H1 (cell line): ENCODE measurements around the gene TMEM164. TPM values are rescaled to one million over a fixed set of nuclear protein-coding genes. Genes with fewer than 3 reads are reported as not detected.

ENCODE experiments used
- CTCF ChIA-PET: fragments of 300-600 bp; sonication (Branson Sonifier 250); formaldehyde crosslinking; loops from one replicate; lab custom pipeline; 2021; ENCODE audit not compliant: partially characterized antibody; lab: Charles Lee
- POLR2A ChIA-PET: fragments of 300-600 bp; sonication (Branson Sonifier 250); formaldehyde crosslinking; loops from one replicate; lab custom pipeline; 2021; ENCODE audit warnings: inconsistent platforms; ENCODE audit not compliant: partially characterized antibody; lab: Charles Lee
- DNase-seq, 2 experiments: peaks; one replicate each; pipeline versions ENCODE4 v3.0.0 to v3.0.0-alpha.2; 2010 to 2022; ENCODE audit warnings: low spot score in 2 of 2, low read depth in 1 of 2, mixed read lengths in 1 of 2
- FAIRE-seq: peaks from 2 replicates; lab custom pipeline; 2011; peaks lifted over from hg19 to GRCh38; lab: Jason Lieb, UNC
- H2AFZ ChIP-seq: 2 replicates; pipeline ENCODE4 v1.8.1; 2012; ENCODE audit warnings: low read length, inconsistent platforms
- H2AK5ac ChIP-seq: 2 replicates; pipeline ENCODE4 v1.6.1; 2013; ENCODE audit warnings: low read depth, low read length
- H2BK120ac ChIP-seq: replicated peaks from 2 replicates; pipeline ENCODE3; 2013; ENCODE audit warnings: low read depth, low read length, inconsistent platforms
- H2BK12ac ChIP-seq: 2 replicates; pipeline ENCODE4 v1.6.1; 2013; ENCODE audit warnings: low read depth, low read length
- H2BK15ac ChIP-seq: 2 replicates; pipeline ENCODE4 v1.6.1; 2013; ENCODE audit warnings: low read length
- H2BK20ac ChIP-seq: 2 replicates; pipeline ENCODE4 v1.6.1; 2013; ENCODE audit warnings: low read length
- H2BK5ac ChIP-seq: 2 replicates; pipeline ENCODE4 v1.6.1; 2013; ENCODE audit warnings: low read depth, low read length
- H3K14ac ChIP-seq: 2 replicates; pipeline ENCODE4 v1.6.1; 2013; ENCODE audit warnings: inconsistent platforms; ENCODE audit not compliant: insufficient read length
- H3K18ac ChIP-seq: 2 replicates; pipeline ENCODE4 v1.6.1; 2013; ENCODE audit warnings: low read length; ENCODE audit errors: extremely low read depth
- H3K23ac ChIP-seq: 2 replicates; pipeline ENCODE4 v1.6.1; 2013; ENCODE audit warnings: inconsistent platforms; ENCODE audit not compliant: insufficient read length
- H3K23me2 ChIP-seq: 2 replicates; pipeline ENCODE4 v1.6.1; 2013; ENCODE audit warnings: low read depth, low read length
- H3K27ac ChIP-seq: 2 replicates; pipeline ENCODE4 v1.6.1; 2011; ENCODE audit warnings: low read depth, low read length, inconsistent platforms
- H3K27me3 ChIP-seq, 4 experiments: replicated peaks in 1 of 4; 1 replicate in 1 of 4; 2 replicates in 3 of 4; pipeline versions ENCODE4 v1.6.1 to v1.8.1; 2011 to 2013; ENCODE audit warnings: low read length in 3 of 4, mild to moderate bottlenecking in 3 of 4, inconsistent platforms in 2 of 4, mixed read lengths in 2 of 4, moderate library complexity in 1 of 4; ENCODE audit not compliant: control insufficient read depth in 3 of 4, insufficient read depth in 3 of 4; ENCODE audit errors: extremely low read depth in 1 of 4
- H3K36me3 ChIP-seq, 4 experiments: 2 replicates each; pipeline versions ENCODE4 v1.6.1 to v1.8.1; 2011 to 2013; ENCODE audit warnings: mild to moderate bottlenecking in 4 of 4, low read length in 3 of 4, moderate library complexity in 2 of 4, control low read depth in 1 of 4, inconsistent platforms in 1 of 4; ENCODE audit not compliant: insufficient read depth in 4 of 4, control insufficient read depth in 2 of 4
- H3K4ac ChIP-seq: replicated peaks from 2 replicates; pipeline ENCODE3; 2013; ENCODE audit warnings: low read length, low read depth, mixed read lengths, inconsistent platforms; ENCODE audit not compliant: insufficient read length
- H3K4me1 ChIP-seq, 4 experiments: replicated peaks in 1 of 4; 1 replicate in 1 of 4; 2 replicates in 3 of 4; pipeline versions ENCODE4 v1.6.1 to v1.8.1; 2011 to 2013; ENCODE audit warnings: low read length in 3 of 4, inconsistent platforms in 2 of 4, mixed read lengths in 1 of 4; ENCODE audit not compliant: insufficient read depth in 4 of 4, control insufficient read depth in 3 of 4
- H3K4me2 ChIP-seq, 2 experiments: 2 replicates each; pipeline versions ENCODE4 v1.6.1 to v1.8.1; 2011 to 2013; ENCODE audit warnings: low read depth in 2 of 2, low read length in 2 of 2, control low read depth in 1 of 2, inconsistent platforms in 1 of 2, mild to moderate bottlenecking in 1 of 2; ENCODE audit not compliant: insufficient read depth in 1 of 2
- H3K4me3 ChIP-seq, 4 experiments: fragments of 200-600, 300-600 bp in 1 of 4; sonication (generic), shearing (Covaris generic), sonication (Bioruptor Twin) in 1 of 4; 2 replicates each; pipeline versions ENCODE4 v1.5.1 to v1.8.1; 2011 to 2016; ENCODE audit warnings: low read length in 4 of 4, low read depth in 3 of 4, control low read depth in 2 of 4, inconsistent platforms in 2 of 4, mild to moderate bottlenecking in 2 of 4, mixed read lengths in 1 of 4, moderate library complexity in 1 of 4; ENCODE audit not compliant: insufficient read depth in 2 of 4; ENCODE audit errors: extremely low read depth in 1 of 4
- H3K56ac ChIP-seq: replicated peaks from 2 replicates; pipeline ENCODE3; 2013; ENCODE audit warnings: low read depth, mild to moderate bottlenecking, mixed read lengths, low read length, inconsistent platforms; ENCODE audit not compliant: insufficient read length
- H3K79me1 ChIP-seq: 2 replicates; pipeline ENCODE4 v1.6.1; 2013; ENCODE audit warnings: low read depth, low read length, control low read depth
- H3K79me2 ChIP-seq, 2 experiments: 2 replicates each; pipeline versions ENCODE4 v1.6.1 to v1.8.1; 2012 to 2013; ENCODE audit warnings: low read length in 2 of 2, mild to moderate bottlenecking in 2 of 2, inconsistent platforms in 1 of 2; ENCODE audit not compliant: insufficient read depth in 2 of 2, control insufficient read depth in 1 of 2
- H3K9ac ChIP-seq, 4 experiments: replicated peaks in 1 of 4; 1 replicate in 1 of 4; 2 replicates in 3 of 4; pipeline versions ENCODE4 v1.6.1 to v1.8.1; 2011 to 2013; ENCODE audit warnings: low read depth in 3 of 4, low read length in 3 of 4, control low read depth in 2 of 4, mild to moderate bottlenecking in 2 of 4, moderate library complexity in 2 of 4, inconsistent platforms in 1 of 4; ENCODE audit errors: extremely low read depth in 1 of 4
- H3K9me3 ChIP-seq, 2 experiments: 2 replicates each; pipeline versions ENCODE4 v1.6.1 to v1.8.1; 2012 to 2013; ENCODE audit warnings: mild to moderate bottlenecking in 2 of 2, moderate library complexity in 2 of 2, control low read depth in 1 of 2, inconsistent platforms in 1 of 2, low read depth in 1 of 2, low read length in 1 of 2, mixed read lengths in 1 of 2; ENCODE audit not compliant: insufficient read depth in 2 of 2
- H4K20me1 ChIP-seq, 2 experiments: replicated peaks in 1 of 2; 2 replicates each; pipeline versions ENCODE3 to v1.8.1; 2011 to 2013; ENCODE audit warnings: inconsistent platforms in 2 of 2, low read length in 2 of 2, mild to moderate bottlenecking in 1 of 2; ENCODE audit not compliant: insufficient read depth in 2 of 2, control insufficient read depth in 1 of 2
- H4K5ac ChIP-seq: 2 replicates; pipeline ENCODE4 v1.6.1; 2013; ENCODE audit warnings: low read length, low read depth, mixed read lengths, inconsistent platforms; ENCODE audit not compliant: insufficient read length
- H4K8ac ChIP-seq: 2 replicates; pipeline ENCODE4 v1.8.0; 2013; ENCODE audit warnings: mild to moderate bottlenecking, moderate library complexity, low read length, inconsistent platforms; ENCODE audit not compliant: insufficient read depth; ENCODE audit errors: extremely low read depth
- H4K91ac ChIP-seq: replicated peaks from 2 replicates; pipeline ENCODE3; 2013; ENCODE audit warnings: low read length, mixed read lengths, inconsistent platforms; ENCODE audit not compliant: insufficient read length
- BCL11A ChIP-seq, 2 experiments: IDR thresholded peaks; one replicate each; pipeline ENCODE4 v1.6.1; 2011; ENCODE audit warnings: low read depth in 2 of 2, low read length in 2 of 2, mild to moderate bottlenecking in 2 of 2
- CBX8 ChIP-seq: fragments of 300-800, 300-1000 bp; sonication (generic); IDR thresholded peaks from 2 replicates; pipeline ENCODE4 v1.7.1; 2016; ENCODE audit warnings: low read depth, low read length, borderline replicate concordance
- CHD1 ChIP-seq: IDR thresholded peaks from 2 replicates; pipeline ENCODE4 v1.6.1; 2012; ENCODE audit warnings: low read depth, low read length, improper control_type of control experiment
- EGR1 ChIP-seq: IDR thresholded peaks from 2 replicates; pipeline ENCODE4 v1.6.1; 2011; ENCODE audit warnings: low read depth, low read length, borderline replicate concordance
- GABPA ChIP-seq: IDR thresholded peaks from 2 replicates; pipeline ENCODE4 v1.6.1; 2011; ENCODE audit warnings: mild to moderate bottlenecking, low read length, moderate library complexity, borderline replicate concordance; ENCODE audit not compliant: insufficient read depth
- HDAC2 ChIP-seq, 2 experiments: fragments of 300-600 bp in 1 of 2; sonication (generic) in 1 of 2; IDR thresholded peaks; 2 replicates each; pipeline ENCODE4 v1.6.1; 2011 to 2012; ENCODE audit warnings: low read depth in 2 of 2, low read length in 2 of 2, mild to moderate bottlenecking in 2 of 2, moderate library complexity in 2 of 2, borderline replicate concordance in 1 of 2, inconsistent platforms in 1 of 2
- KDM4A ChIP-seq: IDR thresholded peaks from one replicate; pipeline ENCODE4 v1.7.1; 2012; ENCODE audit warnings: low read depth, mild to moderate bottlenecking, moderate library complexity, low read length, inconsistent platforms; ENCODE audit not compliant: severe bottlenecking
- SIRT6 ChIP-seq: IDR thresholded peaks from one replicate; pipeline ENCODE4 v1.7.1; 2012; ENCODE audit warnings: low read length, inconsistent platforms
- TAF1 ChIP-seq: IDR thresholded peaks from 2 replicates; pipeline ENCODE4 v1.6.1; 2011; ENCODE audit warnings: mild to moderate bottlenecking, low read depth, low read length
- WGBS, 2 experiments: shearing (Covaris generic) in 1 of 2; methylation state at CpG; one replicate each; pipeline versions ENCODE4 v1.1.6 to v1.1.7; 2013 to 2015; ENCODE audit warnings: low lambda C conversion rate in 2 of 2, mixed read lengths in 2 of 2, inconsistent platforms in 1 of 2, low coverage in 1 of 2, missing lambda C conversion rate in 1 of 2; ENCODE audit not compliant: insufficient replicate concordance in 2 of 2, insufficient coverage in 1 of 2, insufficient read length in 1 of 2; ENCODE audit errors: extremely low coverage in 1 of 2, missing lambda C conversion rate in 1 of 2; 5-methylcytosine and 5-hydroxymethylcytosine counted together
- polyA plus RNA-seq, 7 experiments: library from polyadenylated mRNA; depleted of rRNA in 3 of 7; stranded (reverse) in 5 of 7; unstranded in 2 of 7; fragments of >200 nt in 5 of 7; fragments of 200-250 nt in 2 of 7; gene quantifications; 1 replicate in 5 of 7; 2 replicates in 1 of 7; 4 replicates in 1 of 7; pipeline versions ENCODE4 v1.2.1 to v1.2.3, GENCODE V29; 2011 to 2013; ENCODE audit warnings: missing spikeins in 2 of 7, mixed read lengths in 2 of 7
- total RNA-seq: library from RNA; stranded (reverse); fragmentation: NEBNext Ultra II Directional; extraction: Animal tissue kit (Norgen Biotek cat#: 25700); gene quantifications from 2 replicates; pipeline ENCODE4 v1.2.1, GENCODE V29; 2021

TMEM164 gene
- total and polyA plus RNA-seq, 2 of the 8 experiments (the other 6 are each of a cell fraction or from before 2014, with no cell fraction given), result 7.3 to 14.8 TPM

- FAIRE-seq, result no peak
- no peaks in the 10 kb centered on the region for H3K79me1 ChIP-seq
Measured at GRCh38 chrX:110049096-110049495, 46.2 kb downstream of the TMEM164 start.

More at GRCh38 chrX:110049096-110049495, 46.2 kb downstream of the TMEM164 start:
- no peak overlapping the region for H3K27ac ChIP-seq
- no peak overlapping the region for H2BK12ac ChIP-seq
- no peak overlapping the region for H3K56ac ChIP-seq
- H3K27me3 ChIP-seq, result no peaks in the 10 kb centered on the region
- ChIA-PET CTCF (no interaction called here), POLR2A (no interaction called here)
- no peak overlapping the region for H3K4me2 ChIP-seq
- no peak for DNase-seq
- no peak overlapping the region for H2AK5ac ChIP-seq
- no peak overlapping the region for H2BK15ac ChIP-seq
- no peak overlapping the region for H4K5ac ChIP-seq
- no peak overlapping the region for H3K9ac ChIP-seq
- 78% methylated on average over 1 of the region's 1 CpG; no CpG with 5 or more reads in 1 of the 2 experiments for WGBS, 2 experiments
- peaks cover 0 to 1% of the 10 kb centered on the region in 2 experiments for H4K20me1 ChIP-seq
- no peaks in the 10 kb centered on the region for H3K9me3 ChIP-seq
- no peak overlapping the region for H3K18ac ChIP-seq
- no peak overlapping the region for H4K8ac ChIP-seq
- no peak overlapping the region for H2BK20ac ChIP-seq
- H3K23me2 ChIP-seq, result no peaks in the 10 kb centered on the region
- H3K4ac ChIP-seq, result no peak overlapping the region
- no peak overlapping the region for H3K4me3 ChIP-seq
- H2BK120ac ChIP-seq, result no peak overlapping the region
- H3K14ac ChIP-seq, result no peak overlapping the region
- no peak for TF ChIP-seq BCL11A (IDR thresholded peaks at IDR 0.05; ENCODE audit: low read depth in 2 of 2, low read length in 2 of 2)
- TF ChIP-seq CBX8, result no peak
- TF ChIP-seq SIRT6, result no peak
- no peak for TF ChIP-seq CHD1
- no peak for TF ChIP-seq EGR1
- TF ChIP-seq GABPA, result no peak
- no peak for TF ChIP-seq HDAC2 (IDR thresholded peaks at IDR 0.05; ENCODE audit: borderline replicate concordance in 1 of 2, low read depth in 2 of 2, low read length in 2 of 2)
- no peak for TF ChIP-seq TAF1
- TF ChIP-seq KDM4A, result no peak
- no peak overlapping the region for H3K23ac ChIP-seq
- peaks cover 0 to 18% (median 2%) of the 10 kb centered on the region in 4 experiments; a peak in 3 of 7 replicates for H3K4me1 ChIP-seq
- H4K91ac ChIP-seq, result no peak overlapping the region
- no peaks in the 10 kb centered on the region for H3K79me2 ChIP-seq
- no peaks in the 10 kb centered on the region for H3K36me3 ChIP-seq
- H2AFZ ChIP-seq, result no peak overlapping the region
- H2BK5ac ChIP-seq, result no peak overlapping the region
